K562 (cell line): ENCODE measurements around the gene ADRB1. TPM values are rescaled to one million over a fixed set of nuclear protein-coding genes. Genes with fewer than 3 reads are reported as not detected.
A peak's percentile ranks its signal among the peaks of the same experiment; 100 is the strongest.

ENCODE experiments used
- ATAC-seq: fragments of 200-7000 bp; cut with Tn5 transposase; 3 replicates; pipeline ENCODE4 v1.9.1; 2020; ENCODE audit warnings: moderate library complexity
- BruUV-seq: library from RNA; stranded (reverse); fragments of 400-500 nt; replicated peaks from 2 replicates; lab custom pipeline; 2021; lab: Mats Ljungman, UMichigan
- CTCF ChIA-PET: fragments of 300-600 bp; formaldehyde crosslinking; extraction: SDS; loops from one replicate; lab custom pipeline; 2021; ENCODE audit warnings: low intra/inter-chr PET ratio; lab: Yijun Ruan, JAX
- POLR2A ChIA-PET: fragments of 300-600, 350-650 bp; sonication (Branson Sonifier 250); formaldehyde crosslinking; extraction: SDS; loops from one replicate; lab custom pipeline; 2021; ENCODE audit warnings: antibody characterized with exemption, inconsistent platforms; lab: Yijun Ruan, JAX
- DNase-seq, 4 experiments: peaks; one replicate each; pipeline versions ENCODE4 v3.0.0 to v3.0.0-alpha.2; 2011 to 2018; ENCODE audit warnings: low spot score in 3 of 4, mixed read lengths in 3 of 4; ENCODE audit errors: extremely low read depth in 1 of 4
- FAIRE-seq: peaks from 2 replicates; lab custom pipeline; 2011; peaks lifted over from hg19 to GRCh38; lab: Jason Lieb, UNC
- H2AFZ ChIP-seq: 2 replicates; pipeline ENCODE4 v1.6.0; 2011; ENCODE audit warnings: low read depth, low read length, control low read depth, inconsistent platforms
- H3K27ac ChIP-seq: fragments of 200-600 bp; 3 replicates; pipeline ENCODE4 v1.8.0; 2011; ENCODE audit warnings: low read depth, mild to moderate bottlenecking, control low read depth, inconsistent platforms, low read length, moderate library complexity, mixed read lengths; ENCODE audit errors: extremely low read depth
- H3K27me3 ChIP-seq, 2 experiments: fragments of 300-600 bp in 1 of 2; 2 replicates in 1 of 2; 3 replicates in 1 of 2; pipeline versions ENCODE4 v1.6.0 to v1.8.0; 2011; ENCODE audit warnings: inconsistent platforms in 2 of 2, low read length in 2 of 2, mild to moderate bottlenecking in 1 of 2, mixed read lengths in 1 of 2, moderate library complexity in 1 of 2; ENCODE audit not compliant: control insufficient read depth in 2 of 2, insufficient read depth in 2 of 2
- H3K36me3 ChIP-seq: fragments of 300-600 bp; 3 replicates; pipeline ENCODE4 v1.8.0; 2011; ENCODE audit warnings: mild to moderate bottlenecking, low read length, inconsistent platforms; ENCODE audit not compliant: control insufficient read depth, insufficient read depth
- H3K4me1 ChIP-seq, 2 experiments: fragments of 200-600 bp in 1 of 2; replicated peaks in 1 of 2; 2 replicates in 1 of 2; 3 replicates in 1 of 2; pipeline versions ENCODE4 v1.5.1 to v1.8.0; 2011; ENCODE audit warnings: inconsistent platforms in 2 of 2, low read length in 2 of 2, mild to moderate bottlenecking in 1 of 2, mixed read lengths in 1 of 2, moderate library complexity in 1 of 2; ENCODE audit not compliant: control insufficient read depth in 2 of 2, insufficient read depth in 2 of 2
- H3K4me2 ChIP-seq: 2 replicates; pipeline ENCODE4 v1.6.1; 2011; ENCODE audit warnings: low read length, control low read depth, inconsistent platforms, mixed read lengths; ENCODE audit not compliant: insufficient read depth
- H3K4me3 ChIP-seq: fragments of 200-600 bp; sonication (generic), shearing (Covaris generic); 2 replicates; pipeline ENCODE4 v1.5.1; 2016; ENCODE audit warnings: control low read depth, inconsistent platforms
- H3K79me2 ChIP-seq: fragments of 200-600 bp; 3 replicates; pipeline ENCODE4 v1.8.0; 2011; ENCODE audit warnings: low read length, inconsistent platforms; ENCODE audit not compliant: control insufficient read depth, insufficient read depth
- H3K9ac ChIP-seq, 2 experiments: 2 replicates each; pipeline versions ENCODE4 v1.6.0 to v1.6.1; 2011; ENCODE audit warnings: low read depth in 2 of 2, low read length in 2 of 2, control low read depth in 1 of 2, inconsistent platforms in 1 of 2, mild to moderate bottlenecking in 1 of 2, mixed read lengths in 1 of 2; ENCODE audit not compliant: insufficient read depth in 1 of 2
- H3K9me1 ChIP-seq: one replicate; pipeline ENCODE4 v1.6.0; 2011; ENCODE audit warnings: inconsistent platforms, mild to moderate bottlenecking, low read length, moderate library complexity; ENCODE audit not compliant: control insufficient read depth, insufficient read depth
- H3K9me3 ChIP-seq: replicated peaks from 2 replicates; pipeline ENCODE4 v1.5.1; 2011; ENCODE audit warnings: low read depth, low read length, inconsistent platforms; ENCODE audit not compliant: control insufficient read depth, insufficient read depth
- H4K20me1 ChIP-seq: replicated peaks from 2 replicates; pipeline ENCODE4 v1.6.1; 2011; ENCODE audit warnings: low read length, inconsistent platforms, mixed read lengths; ENCODE audit not compliant: control insufficient read depth, insufficient read depth
- ETV1 ChIP-seq: fragments of 450-650 bp; conservative IDR thresholded peaks from 2 replicates; pipeline ENCODE4 v1.6.1; 2016; ENCODE audit warnings: missing genetic modification characterization, control low read depth, low read depth, missing compliant biosample characterization
- IRF9 ChIP-seq: fragments of 450-650 bp; IDR thresholded peaks from 2 replicates; pipeline ENCODE4 v1.6.1; 2016; ENCODE audit warnings: missing biosample characterization, missing genetic modification characterization
- MEF2D ChIP-seq: conservative IDR thresholded peaks from 2 replicates; pipeline ENCODE4 v1.6.1; 2016; ENCODE audit warnings: low read depth, missing genetic modification characterization, missing compliant biosample characterization
- NFE2 ChIP-seq: IDR thresholded peaks from 2 replicates; pipeline ENCODE4 v1.6.1; 2014; ENCODE audit warnings: antibody characterized with exemption, low read depth
- PBX2 ChIP-seq, 2 experiments: IDR thresholded peaks in 1 of 2; conservative IDR thresholded peaks in 1 of 2; 2 replicates each; pipeline ENCODE4 v1.6.1; 2016; ENCODE audit warnings: low read depth in 2 of 2, mild to moderate bottlenecking in 1 of 2, missing compliant biosample characterization in 1 of 2, missing genetic modification characterization in 1 of 2, moderate library complexity in 1 of 2
- ZNF41 ChIP-seq: fragments of 250-450 bp; sonication (Bioruptor Pico); conservative IDR thresholded peaks from 2 replicates; pipeline ENCODE4 v1.4.0; 2020; ENCODE audit warnings: mild to moderate bottlenecking
- WGBS: fragments of 100-300 bp; shearing (Covaris generic); methylation state at CpG from one replicate; pipeline ENCODE4 v1.1.6; 2016; ENCODE audit warnings: low coverage, mixed read lengths; ENCODE audit not compliant: insufficient coverage; ENCODE audit errors: missing lambda C conversion rate; 5-methylcytosine and 5-hydroxymethylcytosine counted together
- in situ Hi-C: fragments of 300-500 bp; cut with MboI; formaldehyde crosslinking; loops from 4 replicates; pipeline ENCODE4 v1.15.0; 2018; ENCODE audit warnings: inconsistent platforms, mixed read lengths
- intact Hi-C: fragments of 100-400 bp; cut with micrococcal nuclease; formaldehyde crosslinking; loops from 2 replicates; pipeline ENCODE4 v1.14.2; 2022
- polyA plus RNA-seq, 8 experiments: library from polyadenylated mRNA; depleted of rRNA in 4 of 8; stranded (reverse) in 5 of 8; unstranded in 3 of 8; fragments of >200 nt; fragmentation: Nextera tagmentation in 2 of 8; fragmentation: Illumina TruSeq in 1 of 8; extraction: Ambion mirVana in 2 of 8; extraction: Trizol in 1 of 8; gene quantifications; 2 replicates each; pipeline versions ENCODE4 v1.2.1 to v1.2.3, GENCODE V29; 2011 to 2014; ENCODE audit warnings: inconsistent platforms in 1 of 8, missing spikeins in 1 of 8
- total RNA-seq, 7 experiments: library from RNA; depleted of rRNA in 6 of 7; stranded (reverse); fragments of >200 nt in 6 of 7; fragmentation: Illumina TruSeq in 2 of 7; extraction: Trizol in 2 of 7; gene quantifications; 2 replicates each; pipeline versions ENCODE4 v1.2.1 to v1.2.3, GENCODE V29; 2011 to 2021; ENCODE audit warnings: low replicate concordance in 1 of 7

ADRB1 gene
- total and polyA plus RNA-seq, 9 of the 15 experiments (the other 6 are each of a cell fraction or from before 2014, with no cell fraction given): 0.07 to 0.11 (median 0.09) TPM; not detected in 6

- BruUV-seq: no TSS peak
- Histone ChIP-seq H3K9me1 (no peaks in the 10 kb centered on the region), H3K9me3 (no peaks in the 10 kb centered on the region), H3K27ac (no peak overlapping the region), H4K20me1 (no peaks in the 10 kb centered on the region), H3K27me3 (no peaks in the 10 kb centered on the region; a peak in 2 of 5 replicates), H3K4me3 (no peak overlapping the region), H3K36me3 (no peaks in the 10 kb centered on the region), H3K9ac (no peak overlapping the region), H3K4me2 (no peak overlapping the region; the same call in 1 of the 2 replicates), H3K79me2 (no peaks in the 10 kb centered on the region), H3K4me1 (peaks cover 5 to 15% of the 10 kb centered on the region in 2 experiments; a peak in 4 of 5 replicates), H2AFZ (0 out of 2 replicates have a peak overlapping the region, but pooled peaks have one; percentile 26)
- DNase-seq: peak in 1 of 4 experiments; percentile 5
- ChIA-PET POLR2A (no interaction called here), CTCF (no interaction called here)
- WGBS: 5% methylated on average over 14 of the region's 14 CpGs
- FAIRE-seq: no peak
- ATAC-seq: peak; percentile 62
- intact Hi-C loops (loop anchor here (10.0 kb wide), 1 partner anchor 167 kb away; the partner anchor contains the start of genes DCLRE1A and NHLRC2), in situ Hi-C loops (no loop called here)
- TF ChIP-seq MEF2D (0 out of 2 replicates have a peak, but pooled peaks have one; percentile 47), ETV1 (0 out of 2 replicates have a peak, but pooled peaks have one; percentile 35), PBX2 (CRISPR knock-in tag; IDR thresholded peaks at IDR 0.05; ENCODE audit: low read depth) (no peak), PBX2 (tag; conservative IDR thresholded peaks at IDR 0.05; ENCODE audit: low read depth) (peak; percentile 71), NFE2 (peak; percentile 36; the same call in 1 of the 2 replicates), IRF9 (tag) (no peak), ZNF41 (CRISPR knock-in tag) (no peak)
These were observed 21.7 kb upstream of the ADRB1 start for GRCh38 chr10:114021717-114022680.
